Kidney tubule cell (primary cell): Measurements from ENCODE around the gene PPP1R1B.
A peak's percentile ranks its signal among the peaks of the same experiment; 100 is the strongest.

Experiments
- DNase-seq: peaks from one replicate; pipeline ENCODE4 v3.0.0-alpha.2; 2018; ENCODE audit warnings: low spot score

The PPP1R1B gene

DNA sequence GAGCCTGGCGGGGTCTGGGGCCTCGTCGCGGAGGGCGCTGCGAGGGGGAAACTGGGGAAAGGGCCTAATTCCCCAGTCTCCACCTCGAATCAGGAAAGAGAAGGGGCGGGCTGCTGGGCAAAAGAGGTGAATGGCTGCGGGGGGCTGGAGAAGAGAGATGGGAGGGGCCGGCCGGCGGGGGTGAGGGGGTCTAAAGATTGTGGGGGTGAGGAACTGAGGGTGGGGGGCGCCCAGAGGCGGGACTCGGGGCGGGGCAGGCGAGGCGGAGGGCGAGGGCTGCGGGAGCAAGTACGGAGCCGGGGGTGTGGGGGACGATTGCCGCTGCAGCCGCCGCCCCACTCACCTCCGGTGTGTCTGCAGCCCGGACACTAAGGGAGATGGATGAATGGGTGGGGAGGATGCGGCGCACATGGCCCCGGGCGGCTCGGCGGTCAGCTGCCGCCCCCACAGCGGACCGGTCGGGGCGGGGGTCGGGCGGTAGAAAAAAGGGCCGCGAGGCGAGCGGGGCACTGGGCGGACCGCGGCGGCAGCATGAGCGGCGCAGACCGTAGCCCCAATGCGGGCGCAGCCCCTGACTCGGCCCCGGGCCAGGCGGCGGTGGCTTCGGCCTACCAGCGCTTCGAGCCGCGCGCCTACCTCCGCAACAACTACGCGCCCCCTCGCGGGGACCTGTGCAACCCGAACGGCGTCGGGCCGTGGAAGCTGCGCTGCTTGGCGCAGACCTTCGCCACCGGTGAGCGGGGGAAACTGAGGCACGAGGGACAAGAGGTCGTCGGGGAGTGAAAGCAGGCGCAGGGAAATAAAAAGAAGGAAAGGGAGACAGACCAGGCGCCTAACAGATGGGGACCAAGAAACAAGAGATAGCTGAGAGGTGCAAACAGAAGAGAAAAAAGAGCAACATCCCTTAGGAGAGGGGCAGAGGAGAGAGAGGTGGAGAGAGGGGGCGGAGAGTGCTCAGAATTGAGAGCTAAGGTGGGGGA is 41.5 kb downstream of the PPP1R1B start, which contains the start of gene PNMT:
Gene PNMT, plus strand, starts transcription at position 509 of the 980 bp plus-strand sequence. Its CDS starts 23 bp downstream, at position 532.
- peak; percentile 53 for DNase-seq

- DNase-seq, result no peak
Measured at GRCh38 chr17:39669897-39670735, 43.4 kb downstream of the PPP1R1B start.

DNA sequence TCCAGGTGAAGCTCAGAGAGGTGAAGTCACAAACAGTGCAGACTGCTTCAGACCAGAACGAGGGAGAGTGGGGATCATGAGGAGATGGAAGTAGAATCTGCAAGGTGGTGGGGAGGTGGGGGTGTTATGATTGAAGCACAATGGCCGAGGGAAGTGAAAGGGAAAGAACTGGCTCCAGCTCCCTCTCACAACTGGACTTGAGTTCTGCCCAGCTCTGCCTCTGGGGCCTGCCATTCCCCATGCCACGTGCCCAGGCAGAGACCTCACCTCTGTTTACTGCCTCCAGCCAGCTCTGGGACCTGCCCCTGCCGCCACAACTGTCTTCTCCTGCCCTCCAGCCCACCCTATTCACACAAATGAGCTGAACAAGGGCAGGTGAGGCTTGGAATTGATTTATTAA is 44.0 kb downstream of the PPP1R1B start:
- no peak for DNase-seq

DNA sequence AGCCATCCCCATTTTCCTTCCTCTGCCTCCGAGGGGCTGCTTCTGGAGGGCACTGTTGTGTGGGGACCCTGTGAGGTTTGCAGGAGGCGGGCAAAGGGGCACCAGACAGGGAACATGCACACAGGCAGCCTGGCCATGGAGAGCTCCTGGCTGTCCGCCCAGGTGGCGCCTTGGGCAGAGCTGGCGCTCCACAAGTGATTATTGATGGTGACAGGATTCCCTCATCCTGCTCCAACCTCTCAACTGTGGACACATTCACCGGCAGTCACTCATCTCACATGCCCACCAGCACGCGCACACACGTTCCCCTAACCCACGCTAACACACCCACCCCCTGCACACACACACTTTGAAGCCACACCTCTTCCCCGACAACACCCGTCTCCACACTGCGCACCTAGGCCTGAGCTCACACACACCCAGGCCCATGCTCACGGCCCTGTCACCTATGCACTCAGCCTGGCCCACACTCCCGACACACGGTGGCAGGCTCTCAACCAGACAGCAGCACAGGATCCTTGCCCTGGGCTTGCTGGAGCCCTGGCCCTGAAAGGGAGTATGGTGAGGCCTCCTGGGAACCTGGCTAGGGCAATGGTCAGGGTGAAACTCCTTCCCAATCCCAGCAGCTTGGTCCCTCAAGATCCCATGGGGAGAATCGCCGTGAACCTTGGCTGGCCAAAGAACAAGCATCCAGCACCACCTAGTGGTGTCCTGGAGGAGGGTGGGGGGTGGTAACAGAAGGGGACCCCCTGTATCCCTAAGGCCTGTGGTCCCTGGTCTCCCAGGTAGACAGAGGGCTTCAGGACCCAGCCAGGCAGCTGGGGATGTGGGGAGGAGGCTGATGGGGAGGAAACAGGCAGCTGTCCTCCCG is 45.1 kb downstream of the PPP1R1B start:
- DNase-seq, result peak; percentile 41

DNA sequence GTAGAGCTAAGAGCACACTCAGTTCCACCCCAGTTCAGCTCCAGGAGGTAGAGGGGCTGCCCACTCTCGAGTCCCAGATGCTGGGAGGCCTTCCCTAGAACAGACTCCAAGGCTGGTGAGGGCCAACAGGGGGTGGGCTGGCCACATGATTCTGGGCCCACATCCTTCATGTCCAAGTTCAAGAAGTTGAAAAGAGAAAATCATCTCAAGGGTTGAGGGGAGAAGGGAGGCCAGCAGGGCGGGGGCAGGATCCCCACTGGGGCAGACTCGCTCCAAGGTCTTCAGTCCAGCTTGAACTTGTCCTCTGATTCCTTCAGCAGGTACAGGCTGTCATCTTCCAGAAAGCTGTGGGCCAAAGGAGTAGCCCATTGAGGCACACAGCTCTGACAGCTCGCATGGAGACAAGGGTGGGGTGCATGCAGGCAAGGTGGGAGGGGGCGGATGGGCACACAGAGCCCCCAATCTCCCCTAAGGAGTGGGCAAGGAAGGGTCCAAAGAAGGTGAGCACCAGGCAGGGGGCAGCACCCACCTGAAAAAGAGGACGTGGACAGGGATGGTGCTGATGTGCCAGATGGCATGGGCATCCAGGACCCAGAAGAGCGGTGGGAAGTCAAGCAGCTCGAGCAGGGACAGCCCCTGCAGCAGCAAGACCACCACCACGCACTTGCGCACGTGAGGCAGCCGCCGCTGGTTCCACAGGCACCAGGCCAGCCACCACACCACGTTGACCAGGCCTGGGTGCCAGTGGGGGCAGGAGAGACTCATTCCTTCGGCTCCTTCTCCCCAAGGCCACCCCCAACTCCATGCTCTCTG is 46.0 kb downstream of the PPP1R1B start:
- no peak for DNase-seq

DNA sequence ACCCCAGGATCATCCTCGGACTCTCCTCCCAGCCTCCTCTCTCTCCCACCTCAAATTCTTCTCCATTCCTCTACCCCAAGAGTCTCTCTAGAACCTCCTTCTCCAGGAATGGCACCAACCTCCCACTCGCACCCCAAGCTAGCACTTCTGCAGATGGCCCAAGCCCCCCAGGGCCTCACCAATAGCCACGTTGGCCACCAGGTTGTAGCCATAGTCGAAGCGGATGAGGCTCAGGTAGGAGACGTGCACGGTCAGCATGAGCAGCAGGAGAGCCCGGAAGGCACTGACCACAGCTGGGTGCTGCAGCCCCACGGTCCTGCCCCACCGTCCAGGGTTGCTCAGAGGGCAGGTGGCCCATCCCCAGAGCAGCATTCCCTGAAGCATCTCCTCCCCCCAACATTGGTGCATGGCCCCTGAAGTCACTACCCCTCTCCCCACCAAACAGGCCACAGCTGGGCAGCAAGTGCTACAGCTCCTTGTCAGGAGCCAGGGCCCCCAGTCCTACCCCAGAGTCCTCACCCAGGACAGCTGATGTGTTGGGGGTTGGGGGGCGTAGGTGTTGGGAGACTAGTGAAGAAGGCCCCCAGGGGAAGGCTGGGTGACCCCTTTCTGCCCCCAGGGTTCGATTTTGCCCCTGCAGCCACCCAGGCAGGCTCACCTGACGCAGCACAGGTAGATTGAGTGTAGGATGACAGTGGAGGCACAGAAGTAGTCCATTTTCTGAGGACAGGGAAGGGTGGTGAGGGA is 46.8 kb downstream of the PPP1R1B start:
- DNase-seq, result no peak

DNA sequence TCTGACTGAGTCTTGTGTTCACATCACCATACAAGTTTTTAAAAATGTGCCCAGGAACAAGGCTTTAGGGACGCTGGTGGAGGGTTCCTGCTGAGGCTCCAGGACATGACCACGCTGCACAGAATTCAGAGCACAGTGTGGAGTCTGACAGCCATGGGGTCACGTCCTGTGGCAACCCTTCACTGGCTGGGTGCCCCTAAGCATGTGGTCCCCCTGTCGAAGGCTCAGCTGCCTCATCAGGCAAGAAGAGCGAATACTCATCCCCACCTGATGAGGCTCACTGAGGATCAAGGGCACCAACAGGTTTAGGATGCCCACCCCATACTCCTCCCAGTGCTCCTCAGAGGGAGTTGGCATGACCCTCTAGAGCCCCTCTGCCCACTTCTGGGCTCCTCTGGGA is 47.4 kb downstream of the PPP1R1B start:
- no peak for DNase-seq

GRCh38 chr17:39674702-39675389 is 48.1 kb downstream of the PPP1R1B start:
- peak; percentile 31 for DNase-seq

DNA sequence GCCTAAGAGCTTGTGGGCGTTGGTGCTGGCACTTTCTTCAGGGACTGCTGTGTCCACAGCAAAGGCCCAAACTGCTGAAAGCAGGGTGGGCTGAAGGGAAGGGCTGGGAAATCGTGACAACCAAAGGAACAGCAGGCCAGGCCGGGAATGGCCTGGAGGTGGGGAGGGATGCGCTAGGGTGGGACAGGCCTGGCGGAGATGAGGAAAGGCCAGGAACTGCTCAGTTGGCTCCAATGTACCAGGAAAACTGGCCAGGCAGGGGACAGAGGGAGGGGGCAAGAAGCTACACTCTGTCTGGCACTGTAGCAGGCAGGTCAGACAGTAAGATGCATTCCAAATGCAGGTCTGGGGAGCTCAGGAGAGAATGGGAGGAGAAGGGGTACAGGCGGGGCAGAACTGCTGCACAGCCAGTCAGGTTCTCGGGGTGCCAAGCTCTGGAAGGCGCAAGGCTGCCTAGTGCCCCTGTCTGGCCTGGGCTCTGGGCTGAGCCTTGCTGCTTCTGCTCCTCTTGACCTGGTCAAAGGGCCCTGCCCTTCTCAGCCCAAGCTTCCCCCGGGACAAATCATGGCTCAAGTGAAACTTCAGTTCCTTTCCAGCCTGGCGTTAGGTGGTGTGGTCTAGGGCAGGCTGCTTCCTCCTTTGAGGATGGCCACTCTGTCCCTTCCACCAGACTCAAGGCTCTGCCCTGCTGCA is 48.8 kb downstream of the PPP1R1B start:
- DNase-seq, result no peak

GRCh38 chr17:39676198-39676819 is 49.6 kb downstream of the PPP1R1B start:
- DNase-seq, result peak; percentile 76

GRCh38 chr17:39677072-39677471 is 50.3 kb downstream of the PPP1R1B start:
- no peak for DNase-seq

GRCh38 chr17:39677542-39678339 is 51.0 kb downstream of the PPP1R1B start:
- DNase-seq, result peak; percentile 42

- no peak for DNase-seq
Measured at GRCh38 chr17:39678340-39679116, 51.8 kb downstream of the PPP1R1B start.

DNA sequence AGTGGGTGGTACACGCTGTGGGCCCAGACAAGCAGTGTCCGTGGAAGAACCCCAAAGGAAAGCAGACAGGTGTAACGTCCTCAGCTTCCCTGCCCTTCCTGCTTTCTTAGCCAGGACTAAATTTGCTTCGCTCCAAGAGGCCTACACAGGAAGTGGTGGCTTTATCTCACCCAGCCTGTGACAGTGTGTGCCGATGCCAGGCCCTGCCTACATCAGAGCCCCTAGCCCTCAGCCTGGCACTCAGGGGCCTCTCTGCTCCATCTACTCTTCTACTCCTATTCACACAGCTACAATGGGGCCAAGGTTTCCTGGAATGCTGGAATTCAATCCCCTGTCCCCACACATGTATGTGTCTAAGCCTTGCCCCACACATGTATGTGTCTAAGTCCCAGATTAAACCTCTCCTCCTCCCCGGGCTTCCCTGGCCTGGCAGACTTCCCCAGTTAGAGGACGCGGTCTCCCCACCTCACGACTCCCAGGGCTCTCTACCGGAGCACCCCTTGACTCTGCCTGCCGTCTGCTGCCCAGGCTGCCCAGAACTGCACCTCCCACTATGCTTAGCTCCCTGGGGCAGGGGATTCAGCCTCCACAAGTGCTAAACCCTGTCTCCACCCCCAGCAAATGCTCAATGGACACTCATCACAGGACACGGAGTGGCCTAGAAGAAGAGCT is 52.9 kb downstream of the PPP1R1B start:
- no peak for DNase-seq

DNA sequence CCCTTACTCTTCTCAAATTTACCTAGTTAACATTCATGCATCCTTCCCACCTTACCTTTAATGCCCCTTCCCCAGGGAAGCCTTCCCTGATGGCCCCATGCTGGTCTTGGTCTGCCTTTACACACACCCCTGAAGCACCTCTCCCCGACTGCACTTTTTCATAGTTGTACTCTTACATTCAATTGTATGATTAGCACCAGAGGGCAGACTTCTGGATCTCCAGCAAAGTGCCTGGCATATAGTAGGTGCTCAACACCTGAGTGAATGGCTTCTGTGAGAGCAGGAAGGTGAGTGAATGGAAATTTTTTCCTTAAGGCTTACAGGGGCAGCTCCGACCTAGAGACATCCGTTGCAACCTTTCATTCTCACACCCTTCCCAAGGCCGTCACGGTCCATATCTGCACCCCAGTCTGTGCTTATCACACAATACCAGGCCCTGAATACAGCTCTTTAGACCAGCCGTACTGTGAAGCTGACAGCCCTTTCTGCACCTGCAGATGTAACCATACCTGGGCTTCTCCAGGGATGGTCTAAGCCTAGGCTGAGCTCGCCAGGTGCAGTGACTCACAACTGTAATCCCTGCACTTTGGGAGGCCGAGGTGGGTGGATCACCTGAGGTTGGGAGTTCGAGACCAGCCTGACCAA is 56.7 kb downstream of the PPP1R1B start:
- DNase-seq, result no peak
